ENCODE results near the gene KRT15. TPM values are rescaled to one million over a fixed set of nuclear protein-coding genes. Genes with fewer than 3 reads are reported as not detected.

KRT15 gene
- total RNA-seq, 1 donor from 2014 or later: not detected

- Histone ChIP-seq H3K9me3 (replicated peaks) (no peaks in the 10 kb centered on the region), H3K36me3 (no peaks in the 10 kb centered on the region), H3K4me3 (no peak overlapping the region), H3K27me3 (ENCODE audit: low read depth) (peaks cover 99% of the 10 kb centered on the region), H3K27ac (replicated peaks) (no peak overlapping the region), H3K4me1 (no peaks in the 10 kb centered on the region)
- intact Hi-C loops (cut with micrococcal nuclease): no loop called here
- no peak for TF ChIP-seq CTCF (IDR thresholded peaks at IDR 0.05; ENCODE audit: borderline replicate concordance)
- DNase-seq: no peak
Measured at GRCh38 chr17:41559548-41559947, 40.9 kb upstream of the KRT15 start.

- no peak for TF ChIP-seq CTCF (IDR thresholded peaks at IDR 0.05; ENCODE audit: borderline replicate concordance)
- H3K27me3 ChIP-seq (ENCODE audit: low read depth): peaks cover 97% of the 10 kb centered on the region
- intact Hi-C loops (cut with micrococcal nuclease): no loop called here
- H3K4me1 ChIP-seq: no peaks in the 10 kb centered on the region
- no peak for DNase-seq
- H3K27ac ChIP-seq (replicated peaks): no peak overlapping the region
- no peak overlapping the region for H3K4me3 ChIP-seq
- no peaks in the 10 kb centered on the region for H3K36me3 ChIP-seq
- no peaks in the 10 kb centered on the region for H3K9me3 ChIP-seq (replicated peaks)
Measured at GRCh38 chr17:41556931-41557330, 38.2 kb upstream of the KRT15 start.

GRCh38 chr17:41556306-41556705, 37.6 kb upstream of the KRT15 start:
- no peak for TF ChIP-seq CTCF (IDR thresholded peaks at IDR 0.05; ENCODE audit: borderline replicate concordance)
- no peaks in the 10 kb centered on the region for H3K9me3 ChIP-seq (replicated peaks)
- H3K36me3 ChIP-seq: no peaks in the 10 kb centered on the region
- no peak for DNase-seq
- no peak overlapping the region for H3K4me3 ChIP-seq
- no peak overlapping the region for H3K27ac ChIP-seq (replicated peaks)
- peaks cover 97% of the 10 kb centered on the region for H3K27me3 ChIP-seq (ENCODE audit: low read depth)
- intact Hi-C loops (cut with micrococcal nuclease): no loop called here
- no peaks in the 10 kb centered on the region for H3K4me1 ChIP-seq

GRCh38 chr17:41555105-41555887, 36.6 kb upstream of the KRT15 start:
- Histone ChIP-seq H3K4me3 (no peak overlapping the region), H3K9me3 (replicated peaks) (no peaks in the 10 kb centered on the region), H3K27me3 (ENCODE audit: low read depth) (peaks cover 94% of the 10 kb centered on the region), H3K27ac (replicated peaks) (no peak overlapping the region), H3K36me3 (no peaks in the 10 kb centered on the region), H3K4me1 (no peaks in the 10 kb centered on the region)
- intact Hi-C loops (cut with micrococcal nuclease): no loop called here
- DNase-seq: no peak
- TF ChIP-seq CTCF (IDR thresholded peaks at IDR 0.05; ENCODE audit: borderline replicate concordance): no peak

GRCh38 chr17:41553987-41554680, 35.4 kb upstream of the KRT15 start:
- Histone ChIP-seq H3K27ac (replicated peaks) (no peak overlapping the region), H3K4me1 (peaks cover under 1% of the 10 kb centered on the region), H3K27me3 (ENCODE audit: low read depth) (peaks cover 85% of the 10 kb centered on the region), H3K4me3 (no peak overlapping the region), H3K9me3 (replicated peaks) (no peaks in the 10 kb centered on the region), H3K36me3 (no peaks in the 10 kb centered on the region)
- intact Hi-C loops (cut with micrococcal nuclease): no loop called here
- TF ChIP-seq CTCF (IDR thresholded peaks at IDR 0.05; ENCODE audit: borderline replicate concordance): no peak
- DNase-seq: no peak

Data from left ventricle myocardium inferior (tissue), 1 donor.